Thyroid gland (tissue), 4 donors: Measurements from ENCODE around the gene OR10A6. TPM values are rescaled to one million over a fixed set of nuclear protein-coding genes. Genes with fewer than 3 reads are reported as not detected.

Experiments used
- DNase-seq, 2 donors: peaks; one replicate each; pipeline ENCODE4 v3.0.0-alpha.2; 2019
- H3K27ac ChIP-seq, 3 donors: fragments of 200-600 bp; sonication (generic); 1 replicate in 2 of 3; 2 replicates in 1 of 3; pipeline ENCODE4 v1.5.1; 2016 to 2019; ENCODE audit warnings: mild to moderate bottlenecking in 1 of 3, moderate library complexity in 1 of 3
- H3K27me3 ChIP-seq: fragments of 200-600 bp; sonication (generic); one replicate; pipeline ENCODE4 v1.5.1; 2019
- H3K36me3 ChIP-seq, 2 donors: fragments of 200-600 bp; sonication (generic); one replicate each; pipeline ENCODE4 v1.5.1; 2016 to 2019
- H3K4me1 ChIP-seq, 2 donors: fragments of 200-600 bp; sonication (generic); one replicate each; pipeline ENCODE4 v1.5.1; 2017 to 2019
- H3K4me3 ChIP-seq, 3 donors: fragments of 200-600 bp; sonication (generic); replicated peaks in 1 of 3; 1 replicate in 2 of 3; 2 replicates in 1 of 3; pipeline ENCODE4 v1.5.1; 2016; ENCODE audit warnings: mild to moderate bottlenecking in 1 of 3
- H3K9me3 ChIP-seq: fragments of 200-600 bp; sonication (generic); one replicate; pipeline ENCODE4 v1.5.1; 2017
- CTCF ChIP-seq, 6 experiments: fragments of 200-600 bp in 3 of 6; fragments of 450-650 bp in 3 of 6; sonication (generic) in 3 of 6; IDR thresholded peaks; one replicate each; pipeline ENCODE4 v1.5.1; 2016 to 2019; ENCODE audit warnings: antibody characterized with exemption in 6 of 6, mild to moderate bottlenecking in 2 of 6, inconsistent platforms in 1 of 6, moderate library complexity in 1 of 6
- POLR2A ChIP-seq, 2 donors: fragments of 450-650 bp; IDR thresholded peaks; one replicate each; pipeline ENCODE4 v1.6.1; 2017; ENCODE audit warnings: antibody characterized with exemption in 2 of 2, mild to moderate bottlenecking in 2 of 2, moderate library complexity in 1 of 2
- WGBS, 2 donors: methylation state at CpG; one replicate each; pipeline ENCODE4 v1.1.5; 2017; 5-methylcytosine and 5-hydroxymethylcytosine counted together
- intact Hi-C: fragments of 100-400 bp; cut with DNase I; formaldehyde crosslinking; loops from one replicate; pipeline ENCODE4 v1.15.1; 2023
- total RNA-seq, 4 donors: library from RNA; depleted of rRNA; stranded (reverse); fragments of >200 nt; gene quantifications; one replicate each; pipeline ENCODE4 v1.2.3, GENCODE V29; 2016

Gene OR10A6
- total RNA-seq, 4 donors from 2014 or later, result not detected

GRCh38 chr11:7905961-7906429 lies 25.1 kb downstream of the OR10A6 start:
- 38 to 47% methylated on average over 3 of the region's 3 CpGs for WGBS, 2 donors
- TF ChIP-seq CTCF (IDR thresholded peaks at IDR 0.05) (no peak), POLR2A (IDR thresholded peaks at IDR 0.05) (no peak)
- Histone ChIP-seq H3K27ac (no peak overlapping the region), H3K4me1 (no peaks in the 10 kb centered on the region), H3K9me3 (no peaks in the 10 kb centered on the region), H3K4me3 (no peak overlapping the region), H3K36me3 (no peaks in the 10 kb centered on the region), H3K27me3 (no peaks in the 10 kb centered on the region)
- intact Hi-C loops, result no loop called here
- no peak for DNase-seq

GRCh38 chr11:7905549-7905948 lies 25.5 kb downstream of the OR10A6 start:
- H3K27me3 ChIP-seq, result no peaks in the 10 kb centered on the region
- WGBS, 2 donors, result 78 to 88% methylated on average over 9 of the region's 9 CpGs
- TF ChIP-seq CTCF (IDR thresholded peaks at IDR 0.05), result no peak
- no peak overlapping the region for H3K4me3 ChIP-seq
- no peaks in the 10 kb centered on the region for H3K9me3 ChIP-seq
- no peak overlapping the region for H3K27ac ChIP-seq
- no peak for DNase-seq
- H3K36me3 ChIP-seq, result no peaks in the 10 kb centered on the region
- intact Hi-C loops, result no loop called here
- no peaks in the 10 kb centered on the region for H3K4me1 ChIP-seq

GRCh38 chr11:7904917-7905316 lies 26.2 kb downstream of the OR10A6 start:
- Histone ChIP-seq H3K9me3 (no peaks in the 10 kb centered on the region), H3K27me3 (no peaks in the 10 kb centered on the region), H3K4me1 (no peaks in the 10 kb centered on the region), H3K36me3 (no peaks in the 10 kb centered on the region), H3K27ac (no peak overlapping the region), H3K4me3 (no peak overlapping the region)
- DNase-seq, result no peak
- 58 to 60% methylated on average over 3 of the region's 3 CpGs for WGBS, 2 donors
- intact Hi-C loops, result no loop called here
- TF ChIP-seq CTCF (IDR thresholded peaks at IDR 0.05) (no peak), POLR2A (IDR thresholded peaks at IDR 0.05) (no peak)

- 43 to 60% methylated on average over 2 of the region's 2 CpGs for WGBS, 2 donors
- Histone ChIP-seq H3K9me3 (no peaks in the 10 kb centered on the region), H3K27ac (no peak overlapping the region), H3K36me3 (no peaks in the 10 kb centered on the region), H3K4me3 (no peak overlapping the region), H3K4me1 (no peaks in the 10 kb centered on the region), H3K27me3 (no peaks in the 10 kb centered on the region)
- DNase-seq, result no peak
- intact Hi-C loops, result no loop called here
- no peak for TF ChIP-seq CTCF (IDR thresholded peaks at IDR 0.05)
- TF ChIP-seq POLR2A (IDR thresholded peaks at IDR 0.05), result no peak
Observed at GRCh38 chr11:7903940-7904339, 27.1 kb downstream of the OR10A6 start.

- H3K4me1 ChIP-seq, result no peaks in the 10 kb centered on the region
- H3K27me3 ChIP-seq, result no peaks in the 10 kb centered on the region
- H3K27ac ChIP-seq, result no peak overlapping the region
- TF ChIP-seq CTCF (IDR thresholded peaks at IDR 0.05) (no peak), POLR2A (IDR thresholded peaks at IDR 0.05) (no peak)
- 68 to 79% methylated on average over 3 of the region's 3 CpGs for WGBS, 2 donors
- no peaks in the 10 kb centered on the region for H3K9me3 ChIP-seq
- intact Hi-C loops, result no loop called here
- no peak for DNase-seq
- H3K36me3 ChIP-seq, result no peaks in the 10 kb centered on the region
- H3K4me3 ChIP-seq, result no peak overlapping the region
Observed at GRCh38 chr11:7901319-7901854, 29.7 kb downstream of the OR10A6 start.
